ENCODE measurements around the gene CUEDC1.

CUEDC1 gene

GRCh38 chr17:57955183-57955931 is at the start of gene CUEDC1:
CUEDC1 (minus strand) TSS chr17:57955412; CDS start chr17:57885564, 69,848 bp downstream.
- peak; percentile 35 to 57 (median 52) for DNase-seq (ENCODE audit: low read depth in 4 of 4, low spot score in 1 of 4)

GRCh38 chr17:58004060-58004459 is 48.8 kb upstream of the CUEDC1 start:
- DNase-seq (ENCODE audit: low read depth in 4 of 4, low spot score in 1 of 4): no peak

- DNase-seq (ENCODE audit: low read depth in 4 of 4, low spot score in 1 of 4): no peak
Observed at GRCh38 chr17:58002973-58003372, 47.8 kb upstream of the CUEDC1 start.

GRCh38 chr17:58002154-58002948 is 47.1 kb upstream of the CUEDC1 start:
- DNase-seq (ENCODE audit: low read depth in 4 of 4, low spot score in 1 of 4): no peak

- no peak for DNase-seq (ENCODE audit: low read depth in 4 of 4, low spot score in 1 of 4)
Observed at GRCh38 chr17:58001461-58002124, 46.4 kb upstream of the CUEDC1 start.

GRCh38 chr17:57999496-58000017 is 44.3 kb upstream of the CUEDC1 start:
- no peak for DNase-seq (ENCODE audit: low read depth in 4 of 4, low spot score in 1 of 4)

GRCh38 chr17:57999010-57999495 is 43.8 kb upstream of the CUEDC1 start:
- no peak for DNase-seq (ENCODE audit: low read depth in 4 of 4, low spot score in 1 of 4)

GRCh38 chr17:57997085-57997809 is 42.0 kb upstream of the CUEDC1 start:
- no peak for DNase-seq (ENCODE audit: low read depth in 4 of 4, low spot score in 1 of 4)

GRCh38 chr17:57995076-57995956 is 40.1 kb upstream of the CUEDC1 start:
- DNase-seq (ENCODE audit: low read depth in 4 of 4, low spot score in 1 of 4): peak in 3 of 4 experiments; percentile 24 to 45 (median 37)

- DNase-seq (ENCODE audit: low read depth in 4 of 4, low spot score in 1 of 4): no peak
Observed at GRCh38 chr17:57994436-57994835, 39.2 kb upstream of the CUEDC1 start.

GRCh38 chr17:57993471-57994365 is 38.5 kb upstream of the CUEDC1 start:
- DNase-seq (ENCODE audit: low read depth in 4 of 4, low spot score in 1 of 4): no peak

GRCh38 chr17:57991537-57991936 is 36.3 kb upstream of the CUEDC1 start:
- DNase-seq (ENCODE audit: low read depth in 4 of 4, low spot score in 1 of 4): no peak

- no peak for DNase-seq (ENCODE audit: low read depth in 4 of 4, low spot score in 1 of 4)
Observed at GRCh38 chr17:57990037-57990436, 34.8 kb upstream of the CUEDC1 start.

GRCh38 chr17:57988301-57989250 is 33.4 kb upstream of the CUEDC1 start:
- DNase-seq (ENCODE audit: low read depth in 4 of 4, low spot score in 1 of 4): peak in 2 of 4 experiments; percentile 37 to 45

GRCh38 chr17:57987581-57988300 is 32.5 kb upstream of the CUEDC1 start, which contains the start of gene VEZF1:
VEZF1 (minus strand) TSS chr17:57988254; CDS start chr17:57988111, 143 bp downstream.
- DNase-seq (ENCODE audit: low read depth in 4 of 4, low spot score in 1 of 4): peak in 3 of 4 experiments; percentile 53 to 69 (median 67)

GRCh38 chr17:57986841-57987580 is 31.8 kb upstream of the CUEDC1 start:
- DNase-seq (ENCODE audit: low read depth in 4 of 4, low spot score in 1 of 4): peak in 1 of 4 experiments; percentile 21
